BJ (cell line): ENCODE measurements around the gene ALDH6A1. TPM values are rescaled to one million over a fixed set of nuclear protein-coding genes. Genes with fewer than 3 reads are reported as not detected.

Experiments
- CTCF ChIA-PET: fragments of 350-600 bp; formaldehyde crosslinking; extraction: SDS; loops from one replicate; lab custom pipeline; 2021; ENCODE audit warnings: antibody characterized with exemption, inconsistent platforms; lab: Yijun Ruan, JAX
- POLR2A ChIA-PET: fragments of 300-600 bp; sonication (Branson Sonifier 250); formaldehyde crosslinking; extraction: SDS; loops from one replicate; lab custom pipeline; 2021; ENCODE audit warnings: antibody characterized with exemption; lab: Charles Lee
- DNase-seq: peaks from one replicate; pipeline ENCODE4 v3.0.0-alpha.2; 2011; ENCODE audit warnings: low read depth
- H3K27me3 ChIP-seq: 2 replicates; pipeline ENCODE4 v1.6.0; 2011; ENCODE audit warnings: low read length; ENCODE audit not compliant: control insufficient read depth, insufficient read depth
- H3K36me3 ChIP-seq: 2 replicates; pipeline ENCODE4 v1.5.1; 2011; ENCODE audit warnings: low read length; ENCODE audit not compliant: control insufficient read depth, insufficient read depth
- H3K4me3 ChIP-seq: 2 replicates; pipeline ENCODE4 v1.5.1; 2011; ENCODE audit warnings: low read depth, mild to moderate bottlenecking, control low read depth, low read length
- polyA plus RNA-seq: library from polyadenylated mRNA; depleted of rRNA; stranded (reverse); fragments of >200 nt; gene quantifications from 2 replicates; pipeline ENCODE4 v1.2.3, GENCODE V29; 2011
- TF ChIP-seq, protein P1 (sequence below): IDR thresholded peaks from 2 replicates; pipeline ENCODE4 v1.5.1; 2011; ENCODE audit warnings: low read depth, mild to moderate bottlenecking, control low read depth, inconsistent platforms, low read length, moderate library complexity; ENCODE audit not compliant: insufficient read depth

ALDH6A1 gene
- polyA plus RNA-seq, 1 experiment: 9.1 TPM

DNA sequence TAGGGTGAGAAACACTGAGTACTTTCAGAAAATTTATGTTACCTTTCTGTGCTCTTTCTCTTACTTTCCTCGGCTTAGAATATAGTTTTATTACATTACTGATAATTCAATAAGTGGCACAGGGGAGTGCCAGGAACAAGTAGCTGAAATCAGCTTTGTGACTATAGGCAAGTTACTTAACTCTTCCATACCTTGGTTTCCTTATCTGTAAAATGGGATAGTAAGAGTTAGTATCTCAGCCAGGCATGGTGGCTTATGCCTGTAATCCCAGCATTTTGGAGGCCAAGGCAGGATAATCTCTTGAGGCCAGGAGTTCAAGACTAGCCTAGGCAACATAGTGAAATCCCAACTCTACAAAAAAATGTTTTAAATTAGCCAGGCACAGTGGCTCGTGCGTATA lies 49.7 kb downstream of the ALDH6A1 start:
- no peak for DNase-seq
- TF ChIP-seq, protein P1, sequence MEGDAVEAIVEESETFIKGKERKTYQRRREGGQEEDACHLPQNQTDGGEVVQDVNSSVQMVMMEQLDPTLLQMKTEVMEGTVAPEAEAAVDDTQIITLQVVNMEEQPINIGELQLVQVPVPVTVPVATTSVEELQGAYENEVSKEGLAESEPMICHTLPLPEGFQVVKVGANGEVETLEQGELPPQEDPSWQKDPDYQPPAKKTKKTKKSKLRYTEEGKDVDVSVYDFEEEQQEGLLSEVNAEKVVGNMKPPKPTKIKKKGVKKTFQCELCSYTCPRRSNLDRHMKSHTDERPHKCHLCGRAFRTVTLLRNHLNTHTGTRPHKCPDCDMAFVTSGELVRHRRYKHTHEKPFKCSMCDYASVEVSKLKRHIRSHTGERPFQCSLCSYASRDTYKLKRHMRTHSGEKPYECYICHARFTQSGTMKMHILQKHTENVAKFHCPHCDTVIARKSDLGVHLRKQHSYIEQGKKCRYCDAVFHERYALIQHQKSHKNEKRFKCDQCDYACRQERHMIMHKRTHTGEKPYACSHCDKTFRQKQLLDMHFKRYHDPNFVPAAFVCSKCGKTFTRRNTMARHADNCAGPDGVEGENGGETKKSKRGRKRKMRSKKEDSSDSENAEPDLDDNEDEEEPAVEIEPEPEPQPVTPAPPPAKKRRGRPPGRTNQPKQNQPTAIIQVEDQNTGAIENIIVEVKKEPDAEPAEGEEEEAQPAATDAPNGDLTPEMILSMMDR: no peak
- H3K4me3 ChIP-seq: no peak overlapping the region
- H3K36me3 ChIP-seq: no peaks in the 10 kb centered on the region
- POLR2A ChIA-PET: no interaction called here
- H3K27me3 ChIP-seq: no peaks in the 10 kb centered on the region
- CTCF ChIA-PET: interaction anchor here (0.7 kb wide), 1 partner anchor 11 kb away, joined by 3 read pairs; no protein-coding TSS in a partner anchor

DNA sequence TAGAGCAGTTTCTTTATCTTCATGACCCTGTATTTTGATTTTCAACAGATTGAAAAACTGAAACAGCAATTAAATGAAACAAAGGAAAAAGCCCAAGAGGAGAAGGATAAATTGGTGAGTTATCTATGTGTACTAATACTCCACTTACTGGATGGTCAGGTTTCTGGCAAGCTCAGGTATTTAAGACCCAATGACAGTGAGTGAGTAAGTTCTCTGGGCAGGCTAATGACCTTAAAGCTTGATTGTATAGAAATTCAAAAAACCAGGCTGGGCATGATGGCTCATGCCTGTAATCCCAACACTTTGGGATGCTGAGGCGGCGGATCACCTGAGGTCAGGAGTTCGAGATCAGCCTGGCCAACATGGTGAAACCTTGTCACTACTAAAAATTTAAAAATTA lies 55.1 kb downstream of the ALDH6A1 start:
- TF ChIP-seq, protein P1: no peak
- no peak overlapping the region for H3K4me3 ChIP-seq
- ChIA-PET CTCF (interaction anchor here (0.5 kb wide), 1 partner anchor 15 kb away, joined by 4 read pairs; no protein-coding TSS in a partner anchor), POLR2A (no interaction called here)
- H3K36me3 ChIP-seq: no peaks in the 10 kb centered on the region
- H3K27me3 ChIP-seq: no peaks in the 10 kb centered on the region
- DNase-seq: no peak

DNA sequence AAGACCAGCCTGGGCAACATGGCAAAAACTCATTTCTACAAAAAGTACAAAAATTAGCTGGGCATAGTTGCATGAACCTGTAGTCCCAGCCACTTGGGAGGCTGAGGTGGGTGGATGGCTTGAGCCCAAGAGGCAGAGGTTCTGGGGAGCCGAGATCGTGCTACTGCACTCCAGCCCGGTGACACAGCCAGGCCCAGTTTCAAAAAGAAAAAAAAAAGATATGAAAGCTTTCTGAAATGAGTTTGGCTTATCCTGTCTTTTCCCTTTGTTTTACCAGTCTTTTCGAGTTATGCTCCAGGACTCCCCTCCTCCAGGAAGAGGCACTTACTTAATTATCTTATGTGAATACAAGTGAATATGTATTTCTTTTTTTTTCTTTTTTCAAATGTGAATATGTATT lies 61.9 kb downstream of the ALDH6A1 start:
- ChIA-PET POLR2A (no interaction called here), CTCF (no interaction called here)
- TF ChIP-seq, protein P1: no peak
- Histone ChIP-seq H3K4me3 (no peak overlapping the region), H3K27me3 (no peaks in the 10 kb centered on the region), H3K36me3 (no peaks in the 10 kb centered on the region)
- DNase-seq: no peak

DNA sequence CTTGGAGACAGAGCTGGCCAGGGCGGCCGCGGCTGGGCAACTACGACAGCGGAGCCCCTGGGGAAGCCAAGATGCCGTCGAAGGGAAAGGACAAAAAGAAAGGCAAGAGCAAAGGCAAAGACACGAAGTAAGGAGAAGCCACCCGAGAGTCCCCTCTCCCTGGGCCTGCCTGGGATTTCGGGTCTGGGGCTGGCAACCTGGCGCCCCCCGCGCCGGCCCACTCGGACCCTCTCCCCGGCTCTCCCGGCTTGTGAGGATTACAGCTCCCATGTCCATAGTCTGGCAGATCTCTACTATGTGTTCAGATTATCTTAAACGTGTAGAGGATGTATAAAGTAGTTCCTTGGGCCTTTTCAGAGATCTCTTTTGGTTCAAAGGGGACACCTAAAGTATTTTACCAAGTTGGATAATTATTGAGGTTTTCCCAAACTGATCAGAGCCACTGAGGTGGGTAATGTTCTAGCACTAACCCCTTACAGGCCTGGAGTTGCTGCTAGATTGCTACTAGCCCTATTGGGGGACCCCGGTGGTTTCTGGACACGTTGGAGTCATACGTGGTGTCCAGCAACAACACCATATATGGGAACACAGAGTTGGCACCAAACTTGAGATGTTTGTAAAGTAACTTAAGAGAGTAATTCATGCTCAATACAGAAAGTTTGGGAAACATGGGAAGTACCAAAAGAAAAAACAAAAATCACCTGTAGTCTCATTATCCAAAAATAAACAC lies 64.7 kb downstream of the ALDH6A1 start:
- ChIA-PET POLR2A (interaction anchor here (0.7 kb wide), 1 partner anchor 529 kb away, joined by 4 read pairs; the partner anchor contains the start of gene RIOX1), CTCF (interaction anchor here (1.5 kb wide), 1 partner anchor 291 kb away, joined by 3 read pairs; no protein-coding TSS in a partner anchor)
- H3K36me3 ChIP-seq: no peaks in the 10 kb centered on the region
- DNase-seq: peak; percentile 4
- peak overlapping the region; percentile 98 for H3K4me3 ChIP-seq
- TF ChIP-seq, protein P1: no peak
- H3K27me3 ChIP-seq: no peaks in the 10 kb centered on the region

DNA sequence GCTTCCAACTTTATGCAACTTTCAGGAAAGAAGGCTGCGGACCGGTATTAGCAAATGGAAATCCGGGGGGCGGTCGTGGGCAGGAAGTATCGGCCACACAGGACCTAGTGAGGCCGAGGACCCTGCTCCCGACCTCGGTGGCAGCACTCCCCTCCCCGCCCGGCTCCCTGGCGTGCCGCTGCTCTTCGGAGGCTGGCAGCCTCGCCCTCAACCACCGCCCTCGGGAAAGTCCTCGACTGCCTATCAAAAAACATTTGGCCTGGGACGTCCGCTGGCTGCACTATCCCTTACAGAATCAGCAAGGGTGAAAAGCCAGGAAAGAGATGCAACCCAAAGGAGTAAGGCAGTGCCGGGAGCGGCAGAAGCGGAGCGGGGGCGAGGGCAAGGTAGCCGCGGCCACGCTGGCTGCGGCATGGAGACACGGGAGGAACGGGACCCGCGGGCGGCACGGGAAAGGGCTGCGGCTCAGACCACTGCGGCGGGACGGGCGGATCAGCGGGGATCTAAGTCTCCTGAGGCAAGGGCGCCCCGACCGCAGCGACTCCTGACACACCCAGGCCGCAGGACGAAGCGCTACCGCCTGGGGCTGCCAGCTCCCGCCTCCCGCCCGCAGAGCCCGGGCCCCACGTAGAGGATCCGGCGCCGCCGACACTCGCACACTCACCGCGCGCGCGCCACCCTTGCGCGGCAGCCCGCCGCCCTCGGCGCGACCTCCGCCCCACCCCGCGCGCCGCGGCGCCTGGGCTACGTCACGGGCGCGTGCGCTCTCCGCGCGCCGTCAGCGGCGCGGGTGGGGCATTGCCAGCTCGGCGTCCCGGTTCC lies 65.5 kb downstream of the ALDH6A1 start, which contains the start of the genes BBOF1 and ENTPD5:
TSS of gene BBOF1 (plus strand) at position 764 of the 822 bp plus-strand sequence. CDS start 130 bp downstream, outside the sequence.
TSS of gene ENTPD5 (minus strand) at position 703 of the 822 bp plus-strand sequence. CDS start 31,186 bp downstream, outside the sequence.
- TF ChIP-seq, protein P1: no peak
- Histone ChIP-seq H3K4me3 (peak within 1 kb of the TSS; percentile 98), H3K36me3 (no peaks in the 10 kb centered on the region), H3K27me3 (no peaks in the 10 kb centered on the region)
- ChIA-PET CTCF (interaction anchor here (1.0 to 1.5 kb wide), 2 partner anchors 16 to 290 kb away, joined by 3 read pairs; no protein-coding TSS in a partner anchor), POLR2A (interaction anchor here (0.7 kb wide), 1 partner anchor 528 kb away, joined by 4 read pairs; the partner anchor contains the start of gene RIOX1)
- DNase-seq: peak; percentile 26
